Right renal pelvis (tissue), 4 donors: ENCODE data around the gene RIPPLY2. TPM values are rescaled to one million over a fixed set of nuclear protein-coding genes. Genes with fewer than 3 reads are reported as not detected.
"Not testable (repeated sequence)": the region's sequence is repeated elsewhere in the genome, so short reads cannot be mapped to it uniquely, and the experiment has no call there.

ENCODE experiments used
- DNase-seq, 4 donors: peaks; one replicate each; pipeline ENCODE4 v3.0.0-alpha.2; 2013; ENCODE audit warnings: low read depth in 4 of 4, low spot score in 3 of 4, missing footprints in 1 of 4
- polyA plus RNA-seq, 4 donors: library from polyadenylated mRNA; unstranded; fragments of 120-200 nt; gene quantifications; one replicate each; pipeline ENCODE4 v1.2.1, GENCODE V29; 2013; ENCODE audit not compliant: insufficient read length in 4 of 4

RIPPLY2 gene
- under 1 TPM in 1 of 4 donors, not detected in 3; 0.05 TPM for polyA plus RNA-seq

GRCh38 chr6:83853178-83854000 is at the start of gene RIPPLY2:
RIPPLY2 (plus strand) TSS chr6:83853360; CDS start chr6:83853417, 57 bp downstream.
- no peak for DNase-seq

- not testable (repeated sequence) for DNase-seq
Measured at GRCh38 chr6:83803492-83803891, 49.7 kb upstream of the RIPPLY2 start.

GRCh38 chr6:83804886-83805285 is 48.3 kb upstream of the RIPPLY2 start:
- DNase-seq: no peak

GRCh38 chr6:83808005-83808404 is 45.2 kb upstream of the RIPPLY2 start:
- DNase-seq: no peak

- DNase-seq: no peak
Measured at GRCh38 chr6:83808926-83809325, 44.2 kb upstream of the RIPPLY2 start.

- no peak for DNase-seq
Measured at GRCh38 chr6:83812595-83812994, 40.6 kb upstream of the RIPPLY2 start.

GRCh38 chr6:83815631-83816272 is 37.4 kb upstream of the RIPPLY2 start:
- no peak for DNase-seq

GRCh38 chr6:83822629-83823169 is 30.5 kb upstream of the RIPPLY2 start:
- DNase-seq: no peak

- no peak for DNase-seq
Measured at GRCh38 chr6:83824388-83824801, 28.8 kb upstream of the RIPPLY2 start.

- DNase-seq: no peak
Measured at GRCh38 chr6:83824831-83825230, 28.3 kb upstream of the RIPPLY2 start.

GRCh38 chr6:83827050-83827449 is 26.1 kb upstream of the RIPPLY2 start:
- DNase-seq: no peak

GRCh38 chr6:83838727-83839126 is 14.4 kb upstream of the RIPPLY2 start:
- DNase-seq: no peak

GRCh38 chr6:83844170-83844569 is 9.0 kb upstream of the RIPPLY2 start:
- no peak for DNase-seq

- no peak for DNase-seq
Measured at GRCh38 chr6:83846291-83846690, 6.9 kb upstream of the RIPPLY2 start.

GRCh38 chr6:83847179-83847578 is 6.0 kb upstream of the RIPPLY2 start:
- DNase-seq: no peak

- DNase-seq: no peak
Measured at GRCh38 chr6:83849127-83849526, 4.0 kb upstream of the RIPPLY2 start.

- no peak for DNase-seq
Measured at GRCh38 chr6:83849610-83850009, 3.5 kb upstream of the RIPPLY2 start.

- no peak for DNase-seq
Measured at GRCh38 chr6:83852528-83853177, 507 bp upstream of the RIPPLY2 start.

GRCh38 chr6:83854001-83854501 is 891 bp downstream of the RIPPLY2 start:
- no peak for DNase-seq

- no peak for DNase-seq
Measured at GRCh38 chr6:83854766-83855165, 1.6 kb downstream of the RIPPLY2 start.
